CD8-positive, alpha-beta memory T cell (primary cell): Measurements from ENCODE around the gene DCDC2C. TPM values are rescaled to one million over a fixed set of nuclear protein-coding genes. Genes with fewer than 3 reads are reported as not detected.

Experiments
- CTCF ChIA-PET: fragments of 350-600 bp; sonication (Branson Sonifier 250); formaldehyde crosslinking; loops from one replicate; lab custom pipeline; 2021; ENCODE audit warnings: antibody characterized with exemption; lab: Charles Lee
- POLR2A ChIA-PET: fragments of 350-600 bp; sonication (Branson Sonifier 250); formaldehyde crosslinking; loops from one replicate; lab custom pipeline; 2021; ENCODE audit warnings: antibody characterized with exemption; lab: Charles Lee
- DNase-seq, 5 donors: peaks; one replicate each; pipeline versions ENCODE4 v3.0.0 to v3.0.0-alpha.2; 2020 to 2022; ENCODE audit warnings: mixed read lengths in 1 of 5
- H3K27ac ChIP-seq: one replicate; pipeline ENCODE4 v1.7.0; 2013; ENCODE audit warnings: low read depth, mild to moderate bottlenecking, low read length, moderate library complexity
- H3K27me3 ChIP-seq: 2 replicates; pipeline ENCODE4 v1.7.0; 2013; ENCODE audit warnings: low read length, mild to moderate bottlenecking; ENCODE audit not compliant: insufficient read depth, poor library complexity, severe bottlenecking
- H3K36me3 ChIP-seq: 2 replicates; pipeline ENCODE4 v1.7.0; 2013; ENCODE audit warnings: mild to moderate bottlenecking, low read length, moderate library complexity; ENCODE audit not compliant: insufficient read depth
- H3K4me1 ChIP-seq: 2 replicates; pipeline ENCODE4 v1.7.0; 2013; ENCODE audit warnings: mild to moderate bottlenecking, low read length, moderate library complexity; ENCODE audit not compliant: insufficient read depth
- H3K4me3 ChIP-seq: 2 replicates; pipeline ENCODE4 v1.7.0; 2013; ENCODE audit warnings: mild to moderate bottlenecking, low read length
- H3K9me3 ChIP-seq: 2 replicates; pipeline ENCODE4 v1.7.0; 2013; ENCODE audit warnings: mild to moderate bottlenecking, low read length
- H3K27ac Mint-ChIP-seq, 8 donors: one replicate each; pipeline ENCODE4 v1.8.0; 2020 to 2021; ENCODE audit warnings: mixed read lengths in 8 of 8, mild to moderate bottlenecking in 6 of 8, inconsistent platforms in 3 of 8, moderate library complexity in 3 of 8
- H3K27me3 Mint-ChIP-seq, 2 donors: one replicate each; pipeline ENCODE4 v1.8.0; 2020 to 2021; ENCODE audit warnings: mixed read lengths in 2 of 2, mild to moderate bottlenecking in 1 of 2, moderate library complexity in 1 of 2
- H3K36me3 Mint-ChIP-seq, 3 donors: one replicate each; pipeline ENCODE4 v1.8.0; 2020 to 2021; ENCODE audit warnings: mixed read lengths in 3 of 3, inconsistent platforms in 1 of 3, mild to moderate bottlenecking in 1 of 3
- H3K4me1 Mint-ChIP-seq, 3 donors: one replicate each; pipeline ENCODE4 v1.8.0; 2020 to 2021; ENCODE audit warnings: mixed read lengths in 3 of 3, inconsistent platforms in 1 of 3, mild to moderate bottlenecking in 1 of 3
- H3K4me3 Mint-ChIP-seq, 7 donors: one replicate each; pipeline ENCODE4 v1.8.0; 2020 to 2021; ENCODE audit warnings: mixed read lengths in 7 of 7, mild to moderate bottlenecking in 6 of 7, moderate library complexity in 4 of 7, inconsistent platforms in 2 of 7
- H3K9me3 Mint-ChIP-seq, 5 donors: one replicate each; pipeline ENCODE4 v1.8.0; 2020 to 2022; ENCODE audit warnings: mixed read lengths in 5 of 5, mild to moderate bottlenecking in 3 of 5, moderate library complexity in 2 of 5, inconsistent platforms in 1 of 5
- polyA plus RNA-seq: library from polyadenylated mRNA; unstranded; fragments of 300-500 nt; fragmentation: Illumina TruSeq; gene quantifications from one replicate; pipeline ENCODE4 v1.2.3, GENCODE V29; 2021
- total RNA-seq, 2 experiments: library from RNA; stranded (reverse); gene quantifications; one replicate each; pipeline ENCODE4 v1.2.3, GENCODE V29; 2021

DCDC2C gene
- total and polyA plus RNA-seq, 3 experiments from 2014 or later: not detected

DNA sequence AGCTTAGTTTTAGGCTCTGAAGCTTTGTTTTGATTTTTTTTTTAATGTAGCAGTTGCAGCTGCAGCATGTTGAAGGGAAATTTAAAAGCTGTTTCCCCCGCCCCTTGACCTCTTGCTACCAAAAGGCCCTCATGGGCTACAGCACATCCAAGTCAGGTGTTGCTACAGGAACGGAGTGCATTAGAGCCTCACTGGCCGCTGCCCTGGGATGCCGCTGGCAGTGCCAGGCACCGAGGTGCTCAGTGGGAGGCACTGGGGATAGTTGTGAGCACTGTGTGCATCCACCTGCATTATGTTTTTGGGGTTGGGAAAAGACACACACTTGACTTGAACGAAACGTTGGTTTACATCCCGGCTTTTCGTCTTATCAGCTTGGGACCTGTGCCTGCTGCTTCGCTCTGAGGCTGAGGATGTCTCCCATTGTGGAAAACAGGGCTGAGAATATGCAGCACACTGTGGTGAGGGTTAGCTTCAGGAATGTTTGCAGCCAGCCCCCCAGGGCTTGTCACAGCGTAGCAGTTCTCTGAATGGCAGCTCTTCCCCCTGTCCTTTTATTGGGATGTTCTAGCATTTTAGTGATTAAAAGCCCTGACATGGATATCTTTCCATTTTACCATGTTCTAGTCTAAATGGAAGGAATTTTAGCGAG lies 24.1 kb downstream of the DCDC2C start:
- H3K27ac Mint-ChIP-seq: no peak overlapping the region
- Histone ChIP-seq H3K4me3 (no peak overlapping the region), H3K27ac (no peak overlapping the region), H3K4me1 (no peaks in the 10 kb centered on the region), H3K9me3 (no peaks in the 10 kb centered on the region), H3K36me3 (no peaks in the 10 kb centered on the region), H3K27me3 (no peaks in the 10 kb centered on the region)
- peaks cover 0 to 1% (median 0%) of the 10 kb centered on the region in 3 donors for H3K36me3 Mint-ChIP-seq
- H3K27me3 Mint-ChIP-seq: peaks cover 21 to 42% of the 10 kb centered on the region in 2 donors
- peaks cover 0 to 2% (median 0%) of the 10 kb centered on the region in 3 donors for H3K4me1 Mint-ChIP-seq
- peaks cover 0 to 12% (median 0%) of the 10 kb centered on the region in 5 donors for H3K9me3 Mint-ChIP-seq
- CTCF ChIA-PET: interaction anchor here (1.0 to 1.2 kb wide), 2 partner anchors 9 to 12 kb away, joined by 3 read pairs; no protein-coding TSS in a partner anchor
- POLR2A ChIA-PET: no interaction called here
- DNase-seq: no peak
- H3K4me3 Mint-ChIP-seq: no peak overlapping the region

DNA sequence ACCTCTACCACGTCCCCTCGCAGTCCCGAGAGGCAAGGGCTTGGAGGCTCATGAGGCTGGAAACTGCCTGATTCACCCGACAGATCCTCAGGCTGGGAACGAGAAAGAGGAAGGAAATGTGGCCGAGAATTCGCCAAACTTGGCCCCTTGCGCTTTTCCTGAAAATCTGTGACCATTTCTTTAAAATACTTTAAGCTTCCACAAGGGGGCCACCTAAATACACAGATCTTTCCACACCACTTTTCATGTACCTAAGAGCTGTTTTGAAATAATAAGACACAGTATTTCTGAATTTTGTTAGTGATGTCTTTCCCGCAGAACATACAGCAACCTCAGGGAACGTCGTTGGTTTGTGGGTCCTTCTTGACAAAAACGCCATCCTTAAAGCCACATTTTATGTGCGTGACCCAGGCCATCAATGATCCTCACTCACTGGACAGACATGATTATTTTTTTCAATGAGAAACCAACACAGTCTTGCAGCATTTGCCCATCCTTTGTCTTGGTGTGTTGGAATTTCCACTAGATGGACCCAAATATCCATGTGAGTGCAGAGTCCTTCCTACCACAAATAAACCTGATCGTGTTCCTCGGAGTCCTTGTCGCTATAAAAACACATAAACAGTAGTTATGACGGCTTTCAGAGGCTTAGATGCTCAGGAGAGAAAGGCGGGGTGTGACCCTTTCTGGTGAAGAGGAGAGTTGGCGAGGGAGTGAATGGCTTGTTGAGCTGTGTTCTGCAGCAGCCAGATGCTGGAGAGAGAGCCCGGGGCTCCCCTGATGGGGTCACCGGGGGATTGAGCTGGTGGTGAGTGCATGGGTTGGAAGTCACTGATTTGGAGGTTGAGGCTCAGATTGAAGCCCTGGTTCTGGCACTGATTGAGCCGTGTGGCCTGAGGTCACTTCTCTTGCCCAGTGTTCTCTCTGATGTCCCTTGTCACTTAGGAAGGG lies 25.0 kb downstream of the DCDC2C start:
- ChIA-PET CTCF (interaction anchor here (1.0 to 1.2 kb wide), 2 partner anchors 10 to 11 kb away, joined by 3 read pairs; no protein-coding TSS in a partner anchor), POLR2A (no interaction called here)
- Mint-ChIP-seq H3K27ac (no peak overlapping the region), H3K4me3 (no peak overlapping the region), H3K27me3 (peaks cover 16 to 37% of the 10 kb centered on the region in 2 donors), H3K36me3 (peaks cover 0 to 1% (median 0%) of the 10 kb centered on the region in 3 donors), H3K9me3 (peaks cover 0 to 10% (median 0%) of the 10 kb centered on the region in 5 donors), H3K4me1 (peaks cover 0 to 2% (median 0%) of the 10 kb centered on the region in 3 donors)
- no peaks in the 10 kb centered on the region for H3K27me3 ChIP-seq
- no peak overlapping the region for H3K27ac ChIP-seq
- no peaks in the 10 kb centered on the region for H3K9me3 ChIP-seq
- DNase-seq: no peak
- no peaks in the 10 kb centered on the region for H3K36me3 ChIP-seq
- H3K4me3 ChIP-seq: no peak overlapping the region
- no peaks in the 10 kb centered on the region for H3K4me1 ChIP-seq

DNA sequence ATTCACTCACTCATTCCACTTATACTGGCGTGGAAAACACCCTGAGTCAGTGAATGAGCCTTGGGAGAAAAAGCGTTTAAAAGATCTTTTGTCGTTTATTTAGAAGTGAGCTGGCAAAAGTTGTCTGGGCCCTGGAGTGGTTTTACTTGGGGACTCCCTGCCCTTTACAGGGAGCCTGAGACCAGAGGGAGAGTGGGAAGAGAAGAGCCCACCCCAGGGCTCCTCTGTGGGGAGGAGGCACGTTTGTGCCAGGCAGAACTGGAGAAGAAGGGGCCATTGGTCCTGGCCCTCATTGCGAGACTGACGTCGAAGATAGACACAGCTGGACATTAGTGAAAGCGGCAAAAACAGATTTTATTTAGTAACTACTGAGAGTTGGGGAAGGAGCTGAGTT lies 25.7 kb downstream of the DCDC2C start:
- POLR2A ChIA-PET: no interaction called here
- no peak overlapping the region for H3K27ac ChIP-seq
- H3K4me1 ChIP-seq: no peaks in the 10 kb centered on the region
- peaks cover 0 to 2% (median 0%) of the 10 kb centered on the region in 3 donors for H3K4me1 Mint-ChIP-seq
- peaks cover 0 to 1% (median 0%) of the 10 kb centered on the region in 3 donors for H3K36me3 Mint-ChIP-seq
- no peaks in the 10 kb centered on the region for H3K36me3 ChIP-seq
- no peaks in the 10 kb centered on the region for H3K9me3 ChIP-seq
- H3K27ac Mint-ChIP-seq: no peak overlapping the region
- peaks cover 0 to 8% (median 0%) of the 10 kb centered on the region in 5 donors for H3K9me3 Mint-ChIP-seq
- H3K27me3 Mint-ChIP-seq: peaks cover 16 to 31% of the 10 kb centered on the region in 2 donors
- H3K4me3 Mint-ChIP-seq: no peak overlapping the region
- no peak overlapping the region for H3K4me3 ChIP-seq
- CTCF ChIA-PET: no interaction called here
- DNase-seq: no peak
- no peaks in the 10 kb centered on the region for H3K27me3 ChIP-seq

DNA sequence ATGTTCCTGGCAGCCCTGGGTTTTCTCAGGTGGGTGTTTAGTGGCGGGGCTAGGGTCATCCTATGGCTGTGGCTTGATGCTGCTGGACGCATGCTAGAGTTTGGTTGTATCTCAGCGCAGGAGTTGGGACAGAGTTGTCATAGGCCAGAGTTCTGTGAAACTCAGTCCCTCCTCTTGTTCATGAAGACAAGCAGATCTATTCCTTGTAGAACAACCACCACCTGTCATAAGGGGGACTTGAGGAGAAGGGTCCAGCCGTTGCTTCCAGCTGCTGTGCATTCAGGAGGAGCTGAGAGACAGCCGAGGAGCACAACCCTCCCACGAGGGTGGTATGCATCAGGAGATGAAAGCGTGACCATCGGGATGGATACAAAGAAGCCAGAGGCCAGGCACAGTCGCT lies 26.4 kb downstream of the DCDC2C start:
- no peak overlapping the region for H3K4me3 ChIP-seq

DNA sequence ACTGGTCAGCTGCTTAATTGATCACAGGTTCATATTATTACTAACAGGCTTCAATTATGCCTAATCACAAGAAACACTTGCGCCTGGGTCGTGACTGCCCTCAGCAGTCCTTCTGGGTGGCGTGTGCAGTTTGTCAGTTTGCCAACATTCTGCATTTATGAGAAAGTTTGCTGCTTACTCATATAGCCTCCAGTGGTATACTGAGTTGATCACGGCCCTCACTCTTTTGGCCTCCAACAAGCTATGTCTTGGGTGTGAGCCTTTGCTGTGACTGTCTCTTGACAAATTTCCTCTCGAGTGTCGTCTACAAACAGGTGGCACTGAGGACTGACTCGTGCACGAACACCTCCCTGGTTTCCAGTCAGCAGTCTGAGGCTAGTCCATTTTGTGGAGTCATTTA lies 27.3 kb downstream of the DCDC2C start:
- peaks cover 0 to 1% (median 0%) of the 10 kb centered on the region in 3 donors for H3K36me3 Mint-ChIP-seq
- H3K27me3 Mint-ChIP-seq: peaks cover 20 to 30% of the 10 kb centered on the region in 2 donors
- H3K4me3 ChIP-seq: no peak overlapping the region
- no peak for DNase-seq
- H3K36me3 ChIP-seq: no peaks in the 10 kb centered on the region
- peaks cover 0 to 5% (median 0%) of the 10 kb centered on the region in 5 donors for H3K9me3 Mint-ChIP-seq
- ChIA-PET CTCF (no interaction called here), POLR2A (no interaction called here)
- H3K4me1 Mint-ChIP-seq: peaks cover 0 to 2% (median 0%) of the 10 kb centered on the region in 3 donors
- H3K4me1 ChIP-seq: no peaks in the 10 kb centered on the region
- H3K4me3 Mint-ChIP-seq: no peak overlapping the region
- H3K9me3 ChIP-seq: no peaks in the 10 kb centered on the region
- H3K27ac ChIP-seq: no peak overlapping the region
- H3K27ac Mint-ChIP-seq: no peak overlapping the region
- no peaks in the 10 kb centered on the region for H3K27me3 ChIP-seq

More for the DNA sequence above, 26.4 kb downstream of the DCDC2C start:
- H3K27ac Mint-ChIP-seq: no peak overlapping the region
- peaks cover 0 to 8% (median 0%) of the 10 kb centered on the region in 5 donors for H3K9me3 Mint-ChIP-seq
- no peak overlapping the region for H3K27ac ChIP-seq
- H3K4me1 ChIP-seq: no peaks in the 10 kb centered on the region
- no peaks in the 10 kb centered on the region for H3K27me3 ChIP-seq
- CTCF ChIA-PET: no interaction called here
- POLR2A ChIA-PET: no interaction called here
- H3K9me3 ChIP-seq: no peaks in the 10 kb centered on the region
- DNase-seq: no peak
- H3K27me3 Mint-ChIP-seq: peaks cover 19 to 32% of the 10 kb centered on the region in 2 donors
- H3K4me3 Mint-ChIP-seq: no peak overlapping the region
- peaks cover 0 to 1% (median 0%) of the 10 kb centered on the region in 3 donors for H3K36me3 Mint-ChIP-seq
- peaks cover 0 to 2% (median 0%) of the 10 kb centered on the region in 3 donors for H3K4me1 Mint-ChIP-seq
- no peaks in the 10 kb centered on the region for H3K36me3 ChIP-seq

DNA sequence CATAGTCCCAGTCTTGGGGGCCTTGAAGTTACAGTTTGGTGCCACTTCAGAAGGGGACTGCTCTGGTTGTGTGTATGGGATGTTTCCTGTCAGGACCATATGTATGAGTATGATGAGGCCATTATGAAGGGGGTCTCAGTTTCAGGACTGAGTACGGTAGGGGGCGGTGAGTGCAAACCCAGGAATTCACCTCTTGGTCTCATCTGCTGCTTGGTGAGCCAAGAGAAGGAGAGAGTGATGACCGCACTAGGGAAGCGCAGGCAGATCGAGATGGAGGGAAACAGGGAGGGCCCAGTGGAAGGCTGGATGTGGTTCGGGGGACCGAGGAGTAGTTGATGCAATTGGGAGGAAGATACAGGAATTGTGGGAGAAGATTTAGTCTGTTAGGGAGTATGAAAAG lies 28.5 kb downstream of the DCDC2C start:
- no peak overlapping the region for H3K27ac Mint-ChIP-seq
- no peak for DNase-seq
- H3K4me3 ChIP-seq: no peak overlapping the region
- H3K27ac ChIP-seq: no peak overlapping the region
- H3K27me3 Mint-ChIP-seq: peaks cover 20 to 38% of the 10 kb centered on the region in 2 donors
- H3K9me3 ChIP-seq: no peaks in the 10 kb centered on the region
- ChIA-PET POLR2A (no interaction called here), CTCF (no interaction called here)
- H3K4me1 ChIP-seq: no peaks in the 10 kb centered on the region
- no peak overlapping the region for H3K4me3 Mint-ChIP-seq
- no peaks in the 10 kb centered on the region for H3K36me3 ChIP-seq
- H3K36me3 Mint-ChIP-seq: peaks cover 0 to 1% (median 0%) of the 10 kb centered on the region in 3 donors
- peaks cover 0 to 2% (median 0%) of the 10 kb centered on the region in 3 donors for H3K4me1 Mint-ChIP-seq
- H3K9me3 Mint-ChIP-seq: peaks cover 0 to 2% (median 0%) of the 10 kb centered on the region in 5 donors
- no peaks in the 10 kb centered on the region for H3K27me3 ChIP-seq

DNA sequence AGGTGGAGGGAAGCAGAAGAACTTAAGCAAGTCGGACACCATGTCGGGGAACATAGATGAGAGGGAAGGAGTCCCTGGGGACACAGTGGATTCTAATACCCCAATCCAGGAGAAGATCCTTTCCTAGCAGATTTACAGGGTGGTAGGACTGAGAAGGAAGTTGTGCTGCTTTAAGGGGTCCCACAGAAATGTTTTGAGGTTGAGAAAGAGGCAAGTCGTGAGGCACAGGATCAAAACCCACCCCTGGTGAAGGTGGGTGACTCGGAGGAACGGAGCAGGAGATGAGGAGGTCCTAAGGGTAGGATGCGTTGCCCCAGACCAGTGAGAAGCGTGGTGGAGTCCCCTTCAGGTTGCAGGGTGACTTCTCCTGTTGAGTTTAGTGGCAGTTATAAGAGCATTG lies 32.7 kb downstream of the DCDC2C start:
- H3K9me3 Mint-ChIP-seq: no peaks in the 10 kb centered on the region
- Histone ChIP-seq H3K27ac (no peak overlapping the region), H3K9me3 (no peaks in the 10 kb centered on the region), H3K27me3 (no peaks in the 10 kb centered on the region), H3K4me1 (no peaks in the 10 kb centered on the region), H3K4me3 (no peak overlapping the region), H3K36me3 (no peaks in the 10 kb centered on the region)
- no peak overlapping the region for H3K27ac Mint-ChIP-seq
- DNase-seq: no peak
- peaks cover 9 to 32% of the 10 kb centered on the region in 2 donors for H3K27me3 Mint-ChIP-seq
- no peaks in the 10 kb centered on the region for H3K4me1 Mint-ChIP-seq
- CTCF ChIA-PET: no interaction called here
- no peak overlapping the region for H3K4me3 Mint-ChIP-seq
- POLR2A ChIA-PET: no interaction called here
- peaks cover 0 to 1% (median 0%) of the 10 kb centered on the region in 3 donors for H3K36me3 Mint-ChIP-seq

DNA sequence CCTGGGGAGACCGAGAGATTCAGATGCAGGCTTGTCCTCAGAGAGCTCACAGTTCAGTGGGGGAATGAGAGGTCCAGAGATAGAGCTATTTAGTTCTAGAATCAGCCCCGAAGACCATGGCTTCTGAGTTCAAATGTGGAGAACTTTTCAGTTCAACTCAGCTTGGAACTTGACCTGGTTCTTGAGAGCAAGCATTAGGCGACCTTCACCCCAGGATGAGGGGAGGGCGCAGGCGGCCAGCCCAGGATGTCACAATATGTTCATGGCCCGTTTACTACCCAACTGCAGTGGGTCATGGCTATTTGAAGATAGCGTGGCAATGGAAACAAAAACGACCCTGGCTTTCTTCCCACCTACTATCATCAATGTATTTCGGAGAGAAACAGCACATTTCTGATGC lies 33.8 kb downstream of the DCDC2C start:
- no peak overlapping the region for H3K27ac ChIP-seq
- POLR2A ChIA-PET: no interaction called here
- H3K9me3 Mint-ChIP-seq: no peaks in the 10 kb centered on the region
- peaks cover 12 to 38% of the 10 kb centered on the region in 2 donors for H3K27me3 Mint-ChIP-seq
- no peaks in the 10 kb centered on the region for H3K27me3 ChIP-seq
- no peak overlapping the region for H3K4me3 Mint-ChIP-seq
- H3K9me3 ChIP-seq: no peaks in the 10 kb centered on the region
- CTCF ChIA-PET: no interaction called here
- no peak for DNase-seq
- no peaks in the 10 kb centered on the region for H3K4me1 Mint-ChIP-seq
- H3K36me3 Mint-ChIP-seq: no peaks in the 10 kb centered on the region
- H3K4me1 ChIP-seq: no peaks in the 10 kb centered on the region
- H3K27ac Mint-ChIP-seq: no peak overlapping the region
- H3K4me3 ChIP-seq: no peak overlapping the region
- H3K36me3 ChIP-seq: no peaks in the 10 kb centered on the region
